Endothelial cell of umbilical vein (primary cell): ENCODE results near the gene CCNC. TPM values are rescaled to one million over a fixed set of nuclear protein-coding genes. Genes with fewer than 3 reads are reported as not detected.

Experiments used
- BruUV-seq: library from RNA; stranded (reverse); fragments of 400-500 nt; replicated peaks from 2 replicates; lab custom pipeline; 2021; lab: Mats Ljungman, UMichigan
- CTCF ChIA-PET: fragments of 300-600, 350-600 bp; sonication (Branson Sonifier 250); formaldehyde crosslinking; loops from one replicate; lab custom pipeline; 2021; ENCODE audit warnings: antibody characterized with exemption, inconsistent platforms; lab: Charles Lee
- POLR2A ChIA-PET: fragments of 300-600, 350-600 bp; sonication (Branson Sonifier 250); formaldehyde crosslinking; loops from one replicate; lab custom pipeline; 2021; ENCODE audit warnings: antibody characterized with exemption, inconsistent platforms; lab: Charles Lee
- DNase-seq: peaks from one replicate; pipeline ENCODE4 v3.0.0-alpha.2; 2011; ENCODE audit warnings: low read depth, low spot score
- FAIRE-seq: peaks from 2 replicates; lab custom pipeline; 2011; peaks lifted over from hg19 to GRCh38; lab: Jason Lieb, UNC
- H2AFZ ChIP-seq: 2 replicates; pipeline ENCODE4 v1.6.0; 2012; ENCODE audit warnings: low read depth, low read length, control low read depth, inconsistent platforms
- H3K27ac ChIP-seq: 2 replicates; pipeline ENCODE4 v1.5.1; 2011; ENCODE audit warnings: low read depth, mild to moderate bottlenecking, control low read depth, low read length, moderate library complexity; ENCODE audit not compliant: insufficient read depth
- H3K27me3 ChIP-seq, 2 experiments: 2 replicates each; pipeline versions ENCODE4 v1.6.0 to v1.6.1; 2011; ENCODE audit warnings: low read length in 2 of 2, mixed read lengths in 1 of 2; ENCODE audit not compliant: control insufficient read depth in 2 of 2, insufficient read depth in 2 of 2
- H3K36me3 ChIP-seq, 2 experiments: 2 replicates in 1 of 2; 3 replicates in 1 of 2; pipeline ENCODE4 v1.5.1; 2011; ENCODE audit warnings: low read length in 2 of 2, mild to moderate bottlenecking in 1 of 2, moderate library complexity in 1 of 2; ENCODE audit not compliant: control insufficient read depth in 2 of 2, insufficient read depth in 2 of 2; ENCODE audit errors: extremely low read depth in 1 of 2
- H3K4me1 ChIP-seq: 3 replicates; pipeline ENCODE4 v1.5.1; 2011; ENCODE audit warnings: mild to moderate bottlenecking, low read length; ENCODE audit not compliant: control insufficient read depth, insufficient read depth; ENCODE audit errors: extremely low read depth
- H3K4me2 ChIP-seq: 2 replicates; pipeline ENCODE4 v1.6.1; 2011; ENCODE audit warnings: low read length, control low read depth, mixed read lengths; ENCODE audit not compliant: insufficient read depth
- H3K4me3 ChIP-seq, 3 experiments: fragments of 200-600 bp in 1 of 3; sonication (generic), shearing (Covaris generic) in 1 of 3; replicated peaks in 1 of 3; 2 replicates each; pipeline ENCODE4 v1.5.1; 2011 to 2016; ENCODE audit warnings: control low read depth in 3 of 3, low read length in 3 of 3, mild to moderate bottlenecking in 2 of 3, inconsistent platforms in 1 of 3, low read depth in 1 of 3, moderate library complexity in 1 of 3; ENCODE audit not compliant: insufficient read depth in 1 of 3
- H3K79me2 ChIP-seq: 2 replicates; pipeline ENCODE4 v1.6.0; 2012; ENCODE audit warnings: low read length, inconsistent platforms; ENCODE audit not compliant: control insufficient read depth, insufficient read depth
- H3K9ac ChIP-seq: replicated peaks from 2 replicates; pipeline ENCODE3; 2011; ENCODE audit warnings: low read length, control low read depth; ENCODE audit not compliant: insufficient read depth; ENCODE audit errors: extremely low read depth
- H3K9me1 ChIP-seq: replicated peaks from 3 replicates; pipeline ENCODE4 v1.6.0; 2011; ENCODE audit warnings: mild to moderate bottlenecking, low read length; ENCODE audit not compliant: control insufficient read depth, insufficient read depth; ENCODE audit errors: extremely low read depth
- H3K9me3 ChIP-seq: replicated peaks from 2 replicates; pipeline ENCODE4 v1.5.1; 2012; ENCODE audit warnings: low read length, inconsistent platforms; ENCODE audit not compliant: control insufficient read depth, insufficient read depth
- H4K20me1 ChIP-seq: replicated peaks from 2 replicates; pipeline ENCODE3; 2011; ENCODE audit warnings: mild to moderate bottlenecking, low read length; ENCODE audit not compliant: control insufficient read depth, insufficient read depth; ENCODE audit errors: extremely low read depth
- EZH2 ChIP-seq: IDR thresholded peaks from 2 replicates; pipeline ENCODE4 v1.6.1; 2012; ENCODE audit warnings: borderline replicate concordance, low read depth, mild to moderate bottlenecking, moderate library complexity, low read length, inconsistent platforms; ENCODE audit not compliant: severe bottlenecking
- FOS ChIP-seq: IDR thresholded peaks from 2 replicates; pipeline ENCODE4 v1.6.1; 2011; ENCODE audit warnings: mild to moderate bottlenecking, low read length, moderate library complexity, borderline replicate concordance; ENCODE audit not compliant: insufficient read depth
- GATA2 ChIP-seq: IDR thresholded peaks from 2 replicates; pipeline ENCODE4 v1.7.0; 2011; ENCODE audit warnings: low read depth, mild to moderate bottlenecking, moderate library complexity, mixed read lengths, low read length; ENCODE audit not compliant: insufficient read length, insufficient read depth
- JUN ChIP-seq: IDR thresholded peaks from 2 replicates; pipeline ENCODE4 v1.6.1; 2011; ENCODE audit warnings: borderline replicate concordance, low read depth; ENCODE audit not compliant: insufficient read length, insufficient read depth
- POLR2A ChIP-seq: IDR thresholded peaks from 2 replicates; pipeline ENCODE4 v1.6.1; 2012; ENCODE audit warnings: low read depth, mild to moderate bottlenecking, control low read depth, low read length
- POLR2AphosphoS5 ChIP-seq: IDR thresholded peaks from 2 replicates; pipeline ENCODE4 v1.6.1; 2012; ENCODE audit warnings: low read depth, mild to moderate bottlenecking, control low read depth, low read length, moderate library complexity; ENCODE audit not compliant: insufficient read depth
- dilution Hi-C: fragments of 300-500 bp; cut with MboI; formaldehyde crosslinking; loops from one replicate; pipeline ENCODE4 v1.15.0; 2019; ENCODE audit warnings: low sequenced_read_pairs; ENCODE audit not compliant: extremely low pct_ligation_motif_present
- intact Hi-C: fragments of 100-400 bp; cut with micrococcal nuclease; formaldehyde crosslinking; loops from one replicate; pipeline ENCODE4 v1.10.0; 2022
- polyA plus RNA-seq, 4 experiments: library from polyadenylated mRNA; depleted of rRNA in 3 of 4; stranded (reverse) in 3 of 4; unstranded in 1 of 4; fragments of >200 nt; gene quantifications; 2 replicates each; pipeline versions ENCODE4 v1.2.1 to v1.2.3, GENCODE V29; 2011 to 2012; ENCODE audit warnings: missing spikeins in 1 of 4
- total RNA-seq: library from RNA; stranded (reverse); gene quantifications from 2 replicates; pipeline ENCODE4 v1.2.3, GENCODE V29; 2021
- TF ChIP-seq, protein P1 (sequence below), 2 donors: IDR thresholded peaks; 1 replicate in 1 of 2; 2 replicates in 1 of 2; pipeline ENCODE4 v1.5.1; 2011; ENCODE audit warnings: low read length in 2 of 2, mild to moderate bottlenecking in 2 of 2, moderate library complexity in 2 of 2, control low read depth in 1 of 2, inconsistent platforms in 1 of 2, low read depth in 1 of 2; ENCODE audit not compliant: insufficient read depth in 1 of 2; ENCODE audit errors: extremely low read depth in 1 of 2

CCNC gene
- total and polyA plus RNA-seq, 2 donors (not counting 3 experiments of a cell fraction or from before 2014, with no cell fraction given): 18.2 to 53.5 TPM

GRCh38 chr6:99514089-99514488 is 54.4 kb downstream of the CCNC start:
- CTCF ChIA-PET: interaction anchor here (0.6 to 1.1 kb wide), 4 partner anchors 13 to 183 kb away, joined by 3 to 4 read pairs (median 4); no protein-coding TSS in a partner anchor
- H3K4me1 ChIP-seq: peaks cover 13% of the 10 kb centered on the region
- BruUV-seq: no TSS peak
- peaks cover 35% of the 10 kb centered on the region for H3K79me2 ChIP-seq
- peak overlapping the region; percentile 63 for H3K9ac ChIP-seq
- H4K20me1 ChIP-seq: no peaks in the 10 kb centered on the region
- H3K9me1 ChIP-seq: no peaks in the 10 kb centered on the region
- H3K36me3 ChIP-seq: no peaks in the 10 kb centered on the region
- peak overlapping the region; percentile 40 for H2AFZ ChIP-seq
- POLR2A ChIA-PET: no interaction called here
- dilution Hi-C loops (no loop called here), intact Hi-C loops (loop anchor here (10.0 kb wide), 1 partner anchor 169 kb away; the partner anchor contains the start of gene FAXC)
- H3K27ac ChIP-seq: no peak overlapping the region
- H3K9me3 ChIP-seq: no peaks in the 10 kb centered on the region
- no peaks in the 10 kb centered on the region for H3K27me3 ChIP-seq
- peak; percentile 36 for DNase-seq
- FAIRE-seq: peak; percentile 54
- H3K4me2 ChIP-seq: peak overlapping the region; percentile 97
- TF ChIP-seq JUN (no peak), POLR2AphosphoS5 (no peak), FOS (no peak), GATA2 (no peak), EZH2 (no peak), POLR2A (no peak)
- TF ChIP-seq, protein P1, sequence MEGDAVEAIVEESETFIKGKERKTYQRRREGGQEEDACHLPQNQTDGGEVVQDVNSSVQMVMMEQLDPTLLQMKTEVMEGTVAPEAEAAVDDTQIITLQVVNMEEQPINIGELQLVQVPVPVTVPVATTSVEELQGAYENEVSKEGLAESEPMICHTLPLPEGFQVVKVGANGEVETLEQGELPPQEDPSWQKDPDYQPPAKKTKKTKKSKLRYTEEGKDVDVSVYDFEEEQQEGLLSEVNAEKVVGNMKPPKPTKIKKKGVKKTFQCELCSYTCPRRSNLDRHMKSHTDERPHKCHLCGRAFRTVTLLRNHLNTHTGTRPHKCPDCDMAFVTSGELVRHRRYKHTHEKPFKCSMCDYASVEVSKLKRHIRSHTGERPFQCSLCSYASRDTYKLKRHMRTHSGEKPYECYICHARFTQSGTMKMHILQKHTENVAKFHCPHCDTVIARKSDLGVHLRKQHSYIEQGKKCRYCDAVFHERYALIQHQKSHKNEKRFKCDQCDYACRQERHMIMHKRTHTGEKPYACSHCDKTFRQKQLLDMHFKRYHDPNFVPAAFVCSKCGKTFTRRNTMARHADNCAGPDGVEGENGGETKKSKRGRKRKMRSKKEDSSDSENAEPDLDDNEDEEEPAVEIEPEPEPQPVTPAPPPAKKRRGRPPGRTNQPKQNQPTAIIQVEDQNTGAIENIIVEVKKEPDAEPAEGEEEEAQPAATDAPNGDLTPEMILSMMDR (IDR thresholded peaks at IDR 0.05; ENCODE audit: extremely low read depth in 1 of 2, insufficient read depth in 1 of 2, low read depth in 1 of 2, low read length in 2 of 2): no peak
- peak overlapping the region; percentile 17 to 86 (median 76) for H3K4me3 ChIP-seq
